HG03432 (cell line): ENCODE data around the gene SNRNP25.
"Not testable (repeated sequence)": the region's sequence is repeated elsewhere in the genome, so short reads cannot be mapped to it uniquely, and the experiment has no call there.

ENCODE experiments used
- ATAC-seq: cut with Tn5 transposase; IDR thresholded peaks from one replicate; pipeline ENCODE4 v1.9.1; 2021; ENCODE audit warnings: mild to moderate bottlenecking, moderate library complexity; ENCODE audit not compliant: unreplicated experiment

SNRNP25 gene

GRCh38 chr16:41439-42068 lies 12.1 kb upstream of the SNRNP25 start:
- ATAC-seq = no peak

- ATAC-seq = no peak
Observed at GRCh38 chr16:42069-42457, 11.6 kb upstream of the SNRNP25 start.

GRCh38 chr16:42691-43090 lies 10.9 kb upstream of the SNRNP25 start:
- no peak for ATAC-seq

GRCh38 chr16:43294-43693 lies 10.3 kb upstream of the SNRNP25 start:
- no peak for ATAC-seq

- no peak for ATAC-seq
Observed at GRCh38 chr16:44655-45054, 9.0 kb upstream of the SNRNP25 start.

GRCh38 chr16:45454-45853 lies 8.2 kb upstream of the SNRNP25 start:
- no peak for ATAC-seq

GRCh38 chr16:46510-46909 lies 7.1 kb upstream of the SNRNP25 start:
- not testable (repeated sequence) for ATAC-seq

- ATAC-seq = no peak
Observed at GRCh38 chr16:47234-47633, 6.4 kb upstream of the SNRNP25 start.

GRCh38 chr16:50769-51591 lies 2.6 kb upstream of the SNRNP25 start:
- no peak for ATAC-seq

GRCh38 chr16:54237-54581 lies 581 bp downstream of the SNRNP25 start:
- ATAC-seq = no peak

GRCh38 chr16:55571-56136 lies 2.0 kb downstream of the SNRNP25 start:
- ATAC-seq = no peak

- no peak for ATAC-seq
Observed at GRCh38 chr16:56231-56927, 2.8 kb downstream of the SNRNP25 start.

GRCh38 chr16:57711-58110 lies 4.1 kb downstream of the SNRNP25 start:
- no peak for ATAC-seq

- no peak for ATAC-seq
Observed at GRCh38 chr16:58491-59439, 5.1 kb downstream of the SNRNP25 start.

- no peak for ATAC-seq
Observed at GRCh38 chr16:59440-60059, 5.9 kb downstream of the SNRNP25 start.

- no peak for ATAC-seq
Observed at GRCh38 chr16:60166-60565, 6.5 kb downstream of the SNRNP25 start.

- no peak for ATAC-seq
Observed at GRCh38 chr16:60929-61878, 7.6 kb downstream of the SNRNP25 start.

GRCh38 chr16:61879-62281 lies 8.3 kb downstream of the SNRNP25 start:
- no peak for ATAC-seq
